PC-9 (cell line): ENCODE data around the gene BCAS2. TPM values are rescaled to one million over a fixed set of nuclear protein-coding genes. Genes with fewer than 3 reads are reported as not detected.
A peak's percentile ranks its signal among the peaks of the same experiment; 100 is the strongest.

Source experiments
- BruUV-seq: library from RNA; stranded (reverse); fragments of 400-500 nt; replicated peaks from 2 replicates; lab custom pipeline; 2021; lab: Mats Ljungman, UMichigan
- CTCF ChIA-PET: fragments of 300-600 bp; sonication (Branson Sonifier 250); formaldehyde crosslinking; loops from one replicate; lab custom pipeline; 2022; ENCODE audit warnings: antibody characterized with exemption; lab: Charles Lee
- POLR2A ChIA-PET: fragments of 300-600 bp; sonication (Branson Sonifier 250); formaldehyde crosslinking; loops from one replicate; lab custom pipeline; 2022; ENCODE audit warnings: antibody characterized with exemption; ENCODE audit not compliant: unreplicated experiment; lab: Charles Lee
- DNase-seq, 2 experiments: peaks; one replicate each; pipeline versions ENCODE4 v3.0.0 to v3.0.0-alpha.2; 2015 to 2022; ENCODE audit warnings: mixed read lengths in 1 of 2
- H2AFZ ChIP-seq: fragments of 200-600 bp; sonication (generic); 2 replicates; pipeline ENCODE4 v1.8.1; 2017; ENCODE audit warnings: antibody characterized with exemption
- H3F3A ChIP-seq: fragments of 200-600 bp; sonication (generic); 2 replicates; pipeline ENCODE4 v1.8.1; 2017; ENCODE audit warnings: antibody characterized with exemption, mild to moderate bottlenecking, low read depth; ENCODE audit not compliant: insufficient read depth
- H3K27ac ChIP-seq: fragments of 200-600 bp; sonication (generic); 2 replicates; pipeline ENCODE4 v1.6.1; 2016; ENCODE audit warnings: mixed run types
- H3K27me3 ChIP-seq: fragments of 200-600 bp; sonication (generic); 2 replicates; pipeline ENCODE4 v1.6.1; 2016; ENCODE audit warnings: low read depth, mixed run types; ENCODE audit not compliant: insufficient read depth
- H3K36me3 ChIP-seq: fragments of 200-600 bp; sonication (generic); 2 replicates; pipeline ENCODE4 v1.6.1; 2016; ENCODE audit warnings: low read depth, mixed run types
- H3K4me1 ChIP-seq: fragments of 200-600 bp; sonication (generic); replicated peaks from 2 replicates; pipeline ENCODE4 v1.6.1; 2016; ENCODE audit warnings: mixed run types; ENCODE audit not compliant: insufficient read depth
- H3K4me2 ChIP-seq: fragments of 200-600 bp; sonication (generic); 2 replicates; pipeline ENCODE4 v1.6.1; 2017; ENCODE audit warnings: mixed run types
- H3K4me3 ChIP-seq: fragments of 200-600 bp; sonication (generic); 2 replicates; pipeline ENCODE4 v1.6.1; 2016; ENCODE audit warnings: mixed run types
- H3K79me2 ChIP-seq: fragments of 200-600 bp; sonication (generic); 2 replicates; pipeline ENCODE4 v1.6.1; 2017; ENCODE audit warnings: low read depth, mixed run types
- H3K9me2 ChIP-seq: fragments of 200-600 bp; sonication (generic); 2 replicates; pipeline ENCODE4 v1.8.1; 2017; ENCODE audit warnings: mild to moderate bottlenecking; ENCODE audit not compliant: insufficient read depth
- H3K9me3 ChIP-seq: fragments of 200-600 bp; sonication (generic); 2 replicates; pipeline ENCODE4 v1.8.1; 2016; ENCODE audit warnings: low read depth; ENCODE audit not compliant: insufficient read depth
- H4K20me1 ChIP-seq: fragments of 200-600 bp; sonication (generic); 2 replicates; pipeline ENCODE4 v1.8.1; 2017; ENCODE audit not compliant: insufficient read depth
- EZH2 ChIP-seq: fragments of 200-600 bp; sonication (generic); IDR thresholded peaks from 2 replicates; pipeline ENCODE4 v1.8.0; 2017; ENCODE audit warnings: antibody characterized with exemption, low read depth
- intact Hi-C: fragments of 100-400 bp; cut with micrococcal nuclease; formaldehyde crosslinking; loops from one replicate; pipeline ENCODE4 v1.10.0; 2022; ENCODE audit not compliant: unreplicated experiment
- total RNA-seq: library from RNA; stranded (reverse); gene quantifications from 2 replicates; pipeline ENCODE4 v1.2.3, GENCODE V29; 2021
- TF ChIP-seq, protein P1 (sequence below): fragments of 200-600 bp; sonication (generic); conservative IDR thresholded peaks from 2 replicates; pipeline ENCODE4 v1.6.1; 2017; ENCODE audit warnings: mixed run types, antibody characterized with exemption, mild to moderate bottlenecking, moderate library complexity

The BCAS2 gene
- total RNA-seq, 1 experiment from 2014 or later: 36.7 TPM

- Histone ChIP-seq H3K27ac (no peak overlapping the region), H3K4me3 (no peak overlapping the region), H3K79me2 (no peaks in the 10 kb centered on the region), H3K9me2 (no peaks in the 10 kb centered on the region), H3F3A (peaks cover 9% of the 10 kb centered on the region), H2AFZ (no peak overlapping the region), H3K27me3 (no peaks in the 10 kb centered on the region), H3K4me1 (peaks cover 19% of the 10 kb centered on the region), H3K4me2 (no peak overlapping the region), H3K9me3 (no peaks in the 10 kb centered on the region), H4K20me1 (no peaks in the 10 kb centered on the region), H3K36me3 (no peaks in the 10 kb centered on the region)
- DNase-seq: no peak
- BruUV-seq: no TSS peak
- ChIA-PET CTCF (no interaction called here), POLR2A (no interaction called here)
- TF ChIP-seq, protein P1, sequence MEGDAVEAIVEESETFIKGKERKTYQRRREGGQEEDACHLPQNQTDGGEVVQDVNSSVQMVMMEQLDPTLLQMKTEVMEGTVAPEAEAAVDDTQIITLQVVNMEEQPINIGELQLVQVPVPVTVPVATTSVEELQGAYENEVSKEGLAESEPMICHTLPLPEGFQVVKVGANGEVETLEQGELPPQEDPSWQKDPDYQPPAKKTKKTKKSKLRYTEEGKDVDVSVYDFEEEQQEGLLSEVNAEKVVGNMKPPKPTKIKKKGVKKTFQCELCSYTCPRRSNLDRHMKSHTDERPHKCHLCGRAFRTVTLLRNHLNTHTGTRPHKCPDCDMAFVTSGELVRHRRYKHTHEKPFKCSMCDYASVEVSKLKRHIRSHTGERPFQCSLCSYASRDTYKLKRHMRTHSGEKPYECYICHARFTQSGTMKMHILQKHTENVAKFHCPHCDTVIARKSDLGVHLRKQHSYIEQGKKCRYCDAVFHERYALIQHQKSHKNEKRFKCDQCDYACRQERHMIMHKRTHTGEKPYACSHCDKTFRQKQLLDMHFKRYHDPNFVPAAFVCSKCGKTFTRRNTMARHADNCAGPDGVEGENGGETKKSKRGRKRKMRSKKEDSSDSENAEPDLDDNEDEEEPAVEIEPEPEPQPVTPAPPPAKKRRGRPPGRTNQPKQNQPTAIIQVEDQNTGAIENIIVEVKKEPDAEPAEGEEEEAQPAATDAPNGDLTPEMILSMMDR: no peak
- no peak for TF ChIP-seq EZH2
- intact Hi-C loops: no loop called here
Measured at GRCh38 chr1:114545315-114545714, 36.1 kb downstream of the BCAS2 start.

- Histone ChIP-seq H3K27ac (peak overlapping the region; percentile 29), H3K36me3 (no peaks in the 10 kb centered on the region), H3K4me1 (peaks cover 28% of the 10 kb centered on the region), H3K4me2 (peak overlapping the region; percentile 53), H3K4me3 (peak overlapping the region; percentile 3; the same call in 1 of the 2 replicates), H3K27me3 (no peaks in the 10 kb centered on the region), H3K9me3 (no peaks in the 10 kb centered on the region), H4K20me1 (no peaks in the 10 kb centered on the region), H3K9me2 (no peaks in the 10 kb centered on the region), H3K79me2 (no peaks in the 10 kb centered on the region), H2AFZ (peak overlapping the region; percentile 5; the same call in 1 of the 2 replicates), H3F3A (peaks cover 9% of the 10 kb centered on the region)
- POLR2A ChIA-PET: interaction anchor here (0.7 kb wide), 1 partner anchor 15 kb away, joined by 4 read pairs; no protein-coding TSS in a partner anchor
- no TSS peak for BruUV-seq
- no peak for TF ChIP-seq EZH2
- TF ChIP-seq, protein P1: no peak
- no peak for DNase-seq
- CTCF ChIA-PET: no interaction called here
- intact Hi-C loops: no loop called here
Measured at GRCh38 chr1:114540821-114541220, 40.6 kb downstream of the BCAS2 start.

DNA sequence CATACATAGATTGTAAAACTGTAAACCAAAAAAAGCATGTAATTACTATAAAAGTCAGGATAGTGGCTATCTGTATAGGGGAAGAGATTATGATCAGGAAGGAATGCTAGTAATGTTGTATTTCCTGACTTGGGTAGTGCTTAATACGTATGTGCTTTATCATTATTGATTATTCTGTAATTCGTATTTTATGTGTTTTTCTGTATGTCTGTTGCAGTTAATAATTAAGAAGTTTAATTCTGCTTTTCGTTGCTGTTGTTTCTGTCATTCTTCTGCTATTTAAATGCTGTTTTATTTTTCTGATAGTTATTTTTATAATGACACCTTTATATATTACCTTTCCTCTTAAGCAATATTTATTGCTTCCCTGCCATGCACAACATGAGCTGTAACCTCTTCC lies 41.1 kb downstream of the BCAS2 start:
- intact Hi-C loops: no loop called here
- Histone ChIP-seq H3K79me2 (no peaks in the 10 kb centered on the region), H4K20me1 (no peaks in the 10 kb centered on the region), H3K27me3 (no peaks in the 10 kb centered on the region), H2AFZ (peak overlapping the region; percentile 5; the same call in 1 of the 2 replicates), H3K4me2 (peak overlapping the region; percentile 53), H3F3A (peaks cover 9% of the 10 kb centered on the region), H3K9me2 (no peaks in the 10 kb centered on the region), H3K4me1 (peaks cover 25% of the 10 kb centered on the region), H3K4me3 (peak overlapping the region; percentile 3; the same call in 1 of the 2 replicates), H3K36me3 (no peaks in the 10 kb centered on the region), H3K9me3 (no peaks in the 10 kb centered on the region), H3K27ac (peak overlapping the region; percentile 29)
- TF ChIP-seq, protein P1: no peak
- no peak for TF ChIP-seq EZH2
- no TSS peak for BruUV-seq
- POLR2A ChIA-PET: interaction anchor here (0.7 kb wide), 1 partner anchor 15 kb away, joined by 4 read pairs; no protein-coding TSS in a partner anchor
- peak in 1 of 2 experiments; percentile 86 for DNase-seq
- CTCF ChIA-PET: no interaction called here
